GM12878 (cell line): Measurements from ENCODE around the gene CHST15. TPM values are rescaled to one million over a fixed set of nuclear protein-coding genes. Genes with fewer than 3 reads are reported as not detected.

Experiments
- ATAC-seq: fragments of 200-7000 bp; cut with Tn5 transposase; 3 replicates; pipeline ENCODE4 v1.9.1; 2020; ENCODE audit warnings: mild to moderate bottlenecking, moderate library complexity
- BruUV-seq: library from RNA; stranded (reverse); fragments of 400-500 nt; replicated peaks from 2 replicates; lab custom pipeline; 2021; lab: Mats Ljungman, UMichigan
- CTCF ChIA-PET: fragments of 300-600 bp; sonication (Branson Sonifier 250); formaldehyde crosslinking; extraction: SDS; loops from one replicate; lab custom pipeline; 2021; ENCODE audit warnings: inconsistent platforms; lab: Yijun Ruan, JAX
- POLR2A ChIA-PET: fragments of 350-600 bp; formaldehyde crosslinking; extraction: SDS; loops from one replicate; lab custom pipeline; 2021; ENCODE audit warnings: inconsistent platforms; lab: Charles Lee
- RAD21 ChIA-PET: fragments of 300-600 bp; sonication (Branson Sonifier 250); formaldehyde crosslinking; loops from one replicate; lab custom pipeline; 2023; ENCODE audit warnings: antibody characterized with exemption; ENCODE audit not compliant: unreplicated experiment; lab: Charles Lee
- SMC1A ChIA-PET: fragments of 300-600 bp; sonication (Branson Sonifier 250); formaldehyde crosslinking; loops from one replicate; lab custom pipeline; 2023; ENCODE audit not compliant: unreplicated experiment, uncharacterized antibody; lab: Charles Lee
- DNase-seq: peaks from one replicate; pipeline ENCODE4 v3.0.0-alpha.2; 2011; ENCODE audit warnings: low read depth, low spot score
- FAIRE-seq: peaks from 3 replicates; lab custom pipeline; 2011; peaks lifted over from hg19 to GRCh38; lab: Jason Lieb, UNC
- H2AFZ ChIP-seq: 2 replicates; pipeline ENCODE4 v1.6.0; 2011; ENCODE audit warnings: low read depth, low read length, control low read depth; ENCODE audit not compliant: control insufficient read depth
- H3K27ac ChIP-seq: 2 replicates; pipeline ENCODE4 v1.5.1; 2011; ENCODE audit warnings: control low read depth; ENCODE audit not compliant: control insufficient read depth, insufficient read depth
- H3K27me3 ChIP-seq, 2 experiments: replicated peaks in 1 of 2; 2 replicates each; pipeline versions ENCODE4 v1.6.0 to v1.6.1; 2011; ENCODE audit warnings: low read length in 1 of 2; ENCODE audit not compliant: control insufficient read depth in 2 of 2, insufficient read depth in 2 of 2
- H3K36me3 ChIP-seq, 2 experiments: 2 replicates each; pipeline ENCODE4 v1.5.1; 2011; ENCODE audit warnings: low read length in 1 of 2; ENCODE audit not compliant: control insufficient read depth in 2 of 2, insufficient read depth in 2 of 2
- H3K4me1 ChIP-seq: 2 replicates; pipeline ENCODE4 v1.6.1; 2011; ENCODE audit warnings: mild to moderate bottlenecking, low read length, moderate library complexity, mixed read lengths; ENCODE audit not compliant: control insufficient read depth, insufficient read depth
- H3K4me2 ChIP-seq: 2 replicates; pipeline ENCODE4 v1.6.0; 2011; ENCODE audit warnings: control low read depth; ENCODE audit not compliant: control insufficient read depth, insufficient read depth
- H3K4me3 ChIP-seq: fragments of 200-600 bp; sonication (generic); 2 replicates; pipeline ENCODE4 v1.5.1; 2016
- H3K79me2 ChIP-seq: 2 replicates; pipeline ENCODE4 v1.6.0; 2011; ENCODE audit warnings: low read length; ENCODE audit not compliant: control insufficient read depth, insufficient read depth
- H3K9ac ChIP-seq: 2 replicates; pipeline ENCODE4 v1.8.0; 2011; ENCODE audit warnings: low read length, control low read depth, mixed read lengths; ENCODE audit not compliant: control insufficient read depth, insufficient read depth
- H3K9me3 ChIP-seq: replicated peaks from 3 replicates; pipeline ENCODE4 v1.5.1; 2011; ENCODE audit warnings: mild to moderate bottlenecking, low read length; ENCODE audit not compliant: control insufficient read depth, insufficient read depth
- H4K20me1 ChIP-seq: 2 replicates; pipeline ENCODE4 v1.6.0; 2011; ENCODE audit not compliant: control insufficient read depth, insufficient read depth
- ASH2L ChIP-seq: fragments of 300-600, 200-600 bp; sonication (generic); IDR thresholded peaks from 2 replicates; pipeline ENCODE4 v1.6.1; 2017; ENCODE audit warnings: low read depth, mild to moderate bottlenecking, borderline replicate concordance
- ATF7 ChIP-seq: fragments of 450-650 bp; IDR thresholded peaks from 2 replicates; pipeline ENCODE4 v1.6.1; 2016; ENCODE audit warnings: low read depth, mild to moderate bottlenecking
- CEBPB ChIP-seq, 2 experiments: fragments of 150-350 bp in 1 of 2; IDR thresholded peaks; 2 replicates each; pipeline ENCODE4 v1.6.1; 2012 to 2014; ENCODE audit warnings: low read depth in 2 of 2, low read length in 2 of 2, borderline replicate concordance in 1 of 2, inconsistent platforms in 1 of 2
- CHD1 ChIP-seq: IDR thresholded peaks from 2 replicates; pipeline ENCODE4 v1.6.1; 2012; ENCODE audit warnings: low read depth, low read length, improper control_type of control experiment
- EZH2 ChIP-seq: IDR thresholded peaks from 2 replicates; pipeline ENCODE4 v1.6.1; 2012; ENCODE audit warnings: low read depth, mild to moderate bottlenecking, control low read depth, inconsistent platforms, low read length, borderline replicate concordance; ENCODE audit not compliant: control insufficient read depth
- FOXM1 ChIP-seq: IDR thresholded peaks from 2 replicates; pipeline ENCODE4 v1.6.1; 2012; ENCODE audit warnings: low read depth, mild to moderate bottlenecking, inconsistent platforms, low read length, moderate library complexity
- IRF4 ChIP-seq: IDR thresholded peaks from 2 replicates; pipeline ENCODE4 v1.6.1; 2011; ENCODE audit warnings: low read depth, low read length
- KDM1A ChIP-seq: fragments of 200-600 bp; sonication (generic); IDR thresholded peaks from 2 replicates; pipeline ENCODE4 v1.6.1; 2016; ENCODE audit warnings: borderline replicate concordance
- MEF2B ChIP-seq: fragments of 450-650 bp; IDR thresholded peaks from 2 replicates; pipeline ENCODE4 v1.6.1; 2018; ENCODE audit warnings: mild to moderate bottlenecking, moderate library complexity; ENCODE audit not compliant: partially characterized antibody, poor library complexity, severe bottlenecking
- NR2C1 ChIP-seq: fragments of 450-650 bp; IDR thresholded peaks from 2 replicates; pipeline ENCODE4 v1.6.1; 2017; ENCODE audit warnings: antibody characterized with exemption, mild to moderate bottlenecking, moderate library complexity
- PAX5 ChIP-seq: IDR thresholded peaks from 2 replicates; pipeline ENCODE4 v1.6.1; 2011; ENCODE audit warnings: low read depth, low read length, borderline replicate concordance
- RB1 ChIP-seq: fragments of 450-650 bp; formaldehyde crosslinking; IDR thresholded peaks from 2 replicates; pipeline ENCODE4 v1.6.1; 2017; ENCODE audit warnings: mild to moderate bottlenecking, borderline replicate concordance
- SIN3A ChIP-seq: IDR thresholded peaks from 2 replicates; pipeline ENCODE4 v1.6.1; 2012; ENCODE audit warnings: low read depth, low read length, improper control_type of control experiment
- SP1 ChIP-seq: IDR thresholded peaks from one replicate; pipeline ENCODE4 v1.6.1; 2011; ENCODE audit warnings: low read depth, low read length
- TAF1 ChIP-seq: IDR thresholded peaks from 2 replicates; pipeline ENCODE4 v1.6.1; 2011; ENCODE audit warnings: mild to moderate bottlenecking, low read depth, low read length, borderline replicate concordance
- TBL1XR1 ChIP-seq: IDR thresholded peaks from 2 replicates; pipeline ENCODE4 v1.6.1; 2012; ENCODE audit warnings: low read depth, low read length, improper control_type of control experiment
- WRNIP1 ChIP-seq: IDR thresholded peaks from 2 replicates; pipeline ENCODE4 v1.6.1; 2011; ENCODE audit warnings: low read depth, low read length, improper control_type of control experiment, borderline replicate concordance
- ZNF24 ChIP-seq: fragments of 450-650 bp; IDR thresholded peaks from 2 replicates; pipeline ENCODE4 v1.6.1; 2017; ENCODE audit warnings: antibody characterized with exemption, mild to moderate bottlenecking
- WGBS: methylation state at CpG from one replicate; pipeline ENCODE4 v1.1.6; 2016; ENCODE audit warnings: low lambda C conversion rate; ENCODE audit not compliant: insufficient replicate concordance, insufficient coverage; ENCODE audit errors: missing lambda C conversion rate; 5-methylcytosine and 5-hydroxymethylcytosine counted together
- in situ Hi-C: fragments of 300-500 bp; cut with MboI; formaldehyde crosslinking; loops from 9 replicates; pipeline ENCODE4 v1.14.3; 2018; ENCODE audit warnings: mixed read lengths
- intact Hi-C: fragments of 100-400 bp; cut with micrococcal nuclease; formaldehyde crosslinking; loops from one replicate; pipeline ENCODE4 v1.14.2; 2022; ENCODE audit not compliant: unreplicated experiment
- polyA plus RNA-seq, 11 experiments: library from polyadenylated mRNA; depleted of rRNA in 4 of 11; unstranded in 6 of 11; stranded (reverse) in 5 of 11; fragments of >200 nt; fragmentation: Nextera tagmentation in 4 of 11; fragmentation: Illumina TruSeq in 1 of 11; extraction: Ambion mirVana in 4 of 11; extraction: Trizol in 1 of 11; gene quantifications; 1 replicate in 1 of 11; 2 replicates in 10 of 11; pipeline versions ENCODE4 v1.2.1 to v1.2.3, GENCODE V29; 2011 to 2016; ENCODE audit warnings: inconsistent platforms in 2 of 11, missing spikeins in 2 of 11, low read depth in 1 of 11
- total RNA-seq, 4 experiments: library from RNA; depleted of rRNA in 3 of 4; stranded (reverse); fragments of >200 nt in 3 of 4; fragmentation: Illumina TruSeq in 1 of 4; extraction: Trizol in 1 of 4; gene quantifications; 2 replicates each; pipeline versions ENCODE4 v1.2.1 to v1.2.3, GENCODE V29; 2013 to 2021
- TF ChIP-seq, protein P1 (sequence below): IDR thresholded peaks from 2 replicates; pipeline ENCODE4 v1.6.1; 2012; ENCODE audit warnings: low read depth, low read length, improper control_type of control experiment
- TF ChIP-seq, protein P2 (sequence below): fragments of 450-650 bp; formaldehyde crosslinking; IDR thresholded peaks from 2 replicates; pipeline ENCODE4 v1.4.0; 2022; ENCODE audit warnings: mild to moderate bottlenecking, moderate library complexity

CHST15 gene
- total and polyA plus RNA-seq, 10 of the 15 experiments (the other 5 are each of a cell fraction or from before 2014, with no cell fraction given): 0.02 to 0.53 (median 0.05) TPM; not detected in 1

DNA sequence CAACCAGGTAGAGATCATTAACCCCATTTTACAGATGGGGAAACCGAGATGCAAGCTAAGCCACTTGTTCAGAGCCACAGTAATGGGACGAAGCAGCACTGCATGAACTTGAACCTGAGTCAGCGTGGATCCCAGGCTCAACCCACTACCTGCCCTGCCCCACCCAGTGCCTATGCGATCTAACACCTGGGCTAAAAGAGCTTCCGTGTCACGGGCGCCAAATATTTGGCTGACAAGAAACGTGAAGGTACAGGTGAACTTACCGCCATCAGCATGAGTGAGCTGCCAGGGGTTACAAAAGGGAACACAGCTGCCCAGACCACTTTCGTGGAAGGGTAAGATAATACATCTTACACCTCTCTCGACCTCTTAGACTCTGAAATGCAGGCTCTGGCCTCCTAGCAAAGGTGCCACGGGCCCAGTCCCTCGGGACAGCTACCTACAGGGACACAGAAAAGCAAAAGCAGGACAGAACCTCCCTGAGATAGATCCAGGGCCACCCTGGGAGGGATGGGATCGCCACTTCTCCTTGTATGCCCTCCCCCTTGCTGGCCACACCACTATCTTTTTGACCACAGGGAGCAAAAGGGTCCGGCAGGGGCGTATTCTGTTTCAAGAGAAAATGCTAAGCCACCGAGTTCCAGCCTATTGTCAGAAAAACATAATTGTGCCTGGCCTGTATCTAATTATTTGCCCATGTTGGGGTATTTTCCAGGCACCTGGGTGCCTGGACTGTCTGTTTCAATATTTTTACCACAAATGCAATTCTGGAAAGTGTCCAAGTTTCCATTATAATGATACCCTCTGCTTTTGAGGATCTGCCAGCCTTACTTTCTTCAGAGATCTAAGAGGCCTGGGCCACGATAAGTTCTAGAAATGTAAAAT is 6.4 kb downstream of the CHST15 start:
- no peak overlapping the region for H3K27ac ChIP-seq
- in situ Hi-C loops: no loop called here
- no peak overlapping the region for H3K4me3 ChIP-seq
- RAD21 ChIA-PET: interaction anchor here (0.6 kb wide), 1 partner anchor 270 kb away, joined by 3 read pairs; no protein-coding TSS in a partner anchor
- H3K79me2 ChIP-seq: no peaks in the 10 kb centered on the region
- TF ChIP-seq ZNF24 (no peak), TAF1 (no peak), EZH2 (no peak), RB1 (no peak), NR2C1 (no peak), FOXM1 (no peak), TBL1XR1 (no peak), MEF2B (no peak), CHD1 (no peak), WRNIP1 (no peak), SP1 (no peak), CEBPB (IDR thresholded peaks at IDR 0.05; ENCODE audit: borderline replicate concordance in 1 of 2, low read depth in 2 of 2, low read length in 2 of 2) (no peak), KDM1A (no peak), ATF7 (no peak), IRF4 (no peak), PAX5 (no peak), SIN3A (no peak), ASH2L (no peak)
- TF ChIP-seq, protein P1, sequence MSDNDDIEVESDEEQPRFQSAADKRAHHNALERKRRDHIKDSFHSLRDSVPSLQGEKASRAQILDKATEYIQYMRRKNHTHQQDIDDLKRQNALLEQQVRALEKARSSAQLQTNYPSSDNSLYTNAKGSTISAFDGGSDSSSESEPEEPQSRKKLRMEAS: no peak
- TF ChIP-seq, protein P2, sequence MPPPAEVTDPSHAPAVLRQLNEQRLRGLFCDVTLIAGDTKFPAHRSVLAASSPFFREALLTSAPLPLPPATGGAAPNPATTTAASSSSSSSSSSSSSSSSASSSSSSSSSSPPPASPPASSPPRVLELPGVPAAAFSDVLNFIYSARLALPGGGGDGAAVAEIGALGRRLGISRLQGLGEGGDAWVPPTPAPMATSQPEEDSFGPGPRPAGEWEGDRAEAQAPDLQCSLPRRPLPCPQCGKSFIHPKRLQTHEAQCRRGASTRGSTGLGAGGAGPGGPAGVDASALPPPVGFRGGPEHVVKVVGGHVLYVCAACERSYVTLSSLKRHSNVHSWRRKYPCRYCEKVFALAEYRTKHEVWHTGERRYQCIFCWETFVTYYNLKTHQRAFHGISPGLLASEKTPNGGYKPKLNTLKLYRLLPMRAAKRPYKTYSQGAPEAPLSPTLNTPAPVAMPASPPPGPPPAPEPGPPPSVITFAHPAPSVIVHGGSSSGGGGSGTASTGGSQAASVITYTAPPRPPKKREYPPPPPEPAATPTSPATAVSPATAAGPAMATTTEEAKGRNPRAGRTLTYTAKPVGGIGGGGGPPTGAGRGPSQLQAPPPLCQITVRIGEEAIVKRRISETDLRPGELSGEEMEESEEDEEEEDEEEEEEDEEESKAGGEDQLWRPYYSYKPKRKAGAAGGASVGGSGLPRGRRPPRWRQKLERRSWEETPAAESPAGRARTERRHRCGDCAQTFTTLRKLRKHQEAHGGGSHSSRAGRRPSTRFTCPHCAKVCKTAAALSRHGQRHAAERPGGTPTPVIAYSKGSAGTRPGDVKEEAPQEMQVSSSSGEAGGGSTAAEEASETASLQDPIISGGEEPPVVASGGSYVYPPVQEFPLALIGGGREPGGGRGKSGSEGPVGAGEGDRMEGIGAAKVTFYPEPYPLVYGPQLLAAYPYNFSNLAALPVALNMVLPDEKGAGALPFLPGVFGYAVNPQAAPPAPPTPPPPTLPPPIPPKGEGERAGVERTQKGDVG (CRISPR knock-in tag): no peak
- no peak overlapping the region for H2AFZ ChIP-seq
- no peak for ATAC-seq
- no peak for FAIRE-seq
- no peaks in the 10 kb centered on the region; the same call in 2 of the 3 replicates for H3K9me3 ChIP-seq
- peaks cover 6 to 16% of the 10 kb centered on the region in 2 experiments; a peak in 3 of 4 replicates for H3K27me3 ChIP-seq
- no peak for DNase-seq
- no peak overlapping the region for H3K4me2 ChIP-seq
- H4K20me1 ChIP-seq: no peaks in the 10 kb centered on the region; the same call in 1 of the 2 replicates
- POLR2A ChIA-PET: no interaction called here
- no peak overlapping the region for H3K9ac ChIP-seq
- CTCF ChIA-PET: interaction anchor here (1.3 kb wide), 1 partner anchor 302 kb away, joined by 3 read pairs; no protein-coding TSS in a partner anchor
- BruUV-seq: no TSS peak
- H3K4me1 ChIP-seq: no peaks in the 10 kb centered on the region
- SMC1A ChIA-PET: interaction anchor here (0.6 to 1.8 kb wide), 2 partner anchors 13 to 15 kb away, joined by 4 to 5 read pairs; no protein-coding TSS in a partner anchor
- intact Hi-C loops: no loop called here
- WGBS: 34% methylated on average over 18 of the region's 18 CpGs
- H3K36me3 ChIP-seq: no peaks in the 10 kb centered on the region
